Measurements from ENCODE around the gene ARHGEF5.
"Not testable (repeated sequence)": the region's sequence is repeated elsewhere in the genome, so short reads cannot be mapped to it uniquely, and the experiment has no call there.

DNA sequence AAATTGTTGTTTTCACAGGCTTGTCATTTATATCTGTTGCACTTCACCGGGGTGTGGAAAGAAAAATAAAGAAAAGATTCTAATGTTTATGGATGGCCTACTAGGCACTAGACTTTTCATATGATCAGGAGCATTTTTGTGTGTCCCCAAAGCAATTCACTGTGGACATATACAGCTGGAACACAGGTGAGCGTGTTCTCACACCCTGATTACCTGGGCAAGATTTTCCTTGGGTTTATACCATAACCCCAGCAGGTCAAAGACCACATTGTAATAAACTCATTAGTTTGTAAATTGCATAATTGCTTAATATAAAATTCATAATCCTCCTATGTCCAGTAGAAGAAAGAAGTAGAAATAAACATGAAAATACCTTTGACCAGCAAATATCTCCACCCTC lies 44.0 kb upstream of the ARHGEF5 start:
- not testable (repeated sequence) for TF ChIP-seq POLR2A (IDR thresholded peaks at IDR 0.05; ENCODE audit: low read length); GATA1 (IDR thresholded peaks at IDR 0.05; ENCODE audit: low read depth, low read length)

Measured in erythroblast (primary cell).